ENCODE measurements around the gene JAK2.

The JAK2 gene

GRCh38 chr9:5112646-5113045 lies 127.6 kb downstream of the JAK2 start:
- no peaks in the 10 kb centered on the region for H3F3A ChIP-seq (ENCODE audit: low read depth)

GRCh38 chr9:5113523-5113922 lies 128.5 kb downstream of the JAK2 start:
- Histone ChIP-seq H3K79me2 (ENCODE audit: insufficient read depth, low read length) (no peaks in the 10 kb centered on the region), H4K20me1 (ENCODE audit: insufficient read depth, low read length, poor library complexity, severe bottlenecking) (no peaks in the 10 kb centered on the region), H3K9ac (ENCODE audit: low read depth, low read length, poor library complexity, severe bottlenecking) (no peak overlapping the region), H3K36me3 (ENCODE audit: insufficient read depth, low read length) (peaks cover 3% of the 10 kb centered on the region; the same call in 1 of the 2 replicates), H2AFZ (ENCODE audit: low read length) (no peak overlapping the region), H3F3A (ENCODE audit: low read depth) (no peaks in the 10 kb centered on the region), H3K4me3 (ENCODE audit: low read length, poor library complexity, severe bottlenecking) (no peak overlapping the region), H3K4me1 (ENCODE audit: insufficient read depth, low read length, poor library complexity, severe bottlenecking) (no peaks in the 10 kb centered on the region), H3K27me3 (ENCODE audit: insufficient read depth, low read length, poor library complexity, severe bottlenecking) (no peaks in the 10 kb centered on the region), H3K9me3 (ENCODE audit: insufficient read depth, low read depth, low read length) (no peaks in the 10 kb centered on the region), H3K9me2 (replicated peaks; ENCODE audit: low read depth, low read length) (no peaks in the 10 kb centered on the region), H3K4me2 (ENCODE audit: low read depth, low read length, poor library complexity, severe bottlenecking) (no peak overlapping the region)
- TF ChIP-seq EZH2phosphoT487 (IDR thresholded peaks at IDR 0.05; ENCODE audit: borderline replicate concordance) (no peak), CTCF (conservative IDR thresholded peaks at IDR 0.05; ENCODE audit: low read length) (no peak)

More at GRCh38 chr9:5112646-5113045, 127.6 kb downstream of the JAK2 start:
- TF ChIP-seq CTCF (conservative IDR thresholded peaks at IDR 0.05; ENCODE audit: low read length) (no peak), EZH2phosphoT487 (IDR thresholded peaks at IDR 0.05; ENCODE audit: borderline replicate concordance) (no peak)
- Histone ChIP-seq H3K9me2 (replicated peaks; ENCODE audit: low read depth, low read length) (no peaks in the 10 kb centered on the region), H3K4me1 (ENCODE audit: insufficient read depth, low read length, poor library complexity, severe bottlenecking) (no peaks in the 10 kb centered on the region), H3K36me3 (ENCODE audit: insufficient read depth, low read length) (peaks cover 3% of the 10 kb centered on the region; the same call in 1 of the 2 replicates), H3K9me3 (ENCODE audit: insufficient read depth, low read depth, low read length) (no peaks in the 10 kb centered on the region), H3K79me2 (ENCODE audit: insufficient read depth, low read length) (no peaks in the 10 kb centered on the region), H3K27me3 (ENCODE audit: insufficient read depth, low read length, poor library complexity, severe bottlenecking) (no peaks in the 10 kb centered on the region), H3K9ac (ENCODE audit: low read depth, low read length, poor library complexity, severe bottlenecking) (no peak overlapping the region), H4K20me1 (ENCODE audit: insufficient read depth, low read length, poor library complexity, severe bottlenecking) (no peaks in the 10 kb centered on the region), H3K4me2 (ENCODE audit: low read depth, low read length, poor library complexity, severe bottlenecking) (no peak overlapping the region), H2AFZ (ENCODE audit: low read length) (no peak overlapping the region), H3K4me3 (ENCODE audit: low read length, poor library complexity, severe bottlenecking) (no peak overlapping the region)

GRCh38 chr9:5113994-5114748 lies 129.1 kb downstream of the JAK2 start:
- Histone ChIP-seq H3K4me3 (ENCODE audit: low read length, poor library complexity, severe bottlenecking) (no peak overlapping the region), H4K20me1 (ENCODE audit: insufficient read depth, low read length, poor library complexity, severe bottlenecking) (no peaks in the 10 kb centered on the region), H3K9ac (ENCODE audit: low read depth, low read length, poor library complexity, severe bottlenecking) (no peak overlapping the region), H2AFZ (ENCODE audit: low read length) (no peak overlapping the region), H3K36me3 (ENCODE audit: insufficient read depth, low read length) (peaks cover 3% of the 10 kb centered on the region; the same call in 1 of the 2 replicates), H3K9me3 (ENCODE audit: insufficient read depth, low read depth, low read length) (no peaks in the 10 kb centered on the region), H3K79me2 (ENCODE audit: insufficient read depth, low read length) (no peaks in the 10 kb centered on the region), H3K4me2 (ENCODE audit: low read depth, low read length, poor library complexity, severe bottlenecking) (no peak overlapping the region), H3K9me2 (replicated peaks; ENCODE audit: low read depth, low read length) (no peaks in the 10 kb centered on the region), H3F3A (ENCODE audit: low read depth) (no peaks in the 10 kb centered on the region), H3K27me3 (ENCODE audit: insufficient read depth, low read length, poor library complexity, severe bottlenecking) (no peaks in the 10 kb centered on the region), H3K4me1 (ENCODE audit: insufficient read depth, low read length, poor library complexity, severe bottlenecking) (no peaks in the 10 kb centered on the region)
- TF ChIP-seq EZH2phosphoT487 (IDR thresholded peaks at IDR 0.05; ENCODE audit: borderline replicate concordance) (no peak), CTCF (conservative IDR thresholded peaks at IDR 0.05; ENCODE audit: low read length) (no peak)

All from Loucy (cell line).